Prostate gland (tissue), 1 donor: Measurements from ENCODE around the gene MAP1B.

Experiments
- POLR2A ChIP-seq: fragments of 450-650 bp; IDR thresholded peaks from one replicate; pipeline ENCODE4 v1.6.1; 2016; ENCODE audit warnings: antibody characterized with exemption, mild to moderate bottlenecking
- POLR2AphosphoS5 ChIP-seq: sonication (generic); formaldehyde crosslinking; IDR thresholded peaks from one replicate; pipeline ENCODE4 v1.6.1; 2017; ENCODE audit warnings: antibody characterized with exemption

DNA sequence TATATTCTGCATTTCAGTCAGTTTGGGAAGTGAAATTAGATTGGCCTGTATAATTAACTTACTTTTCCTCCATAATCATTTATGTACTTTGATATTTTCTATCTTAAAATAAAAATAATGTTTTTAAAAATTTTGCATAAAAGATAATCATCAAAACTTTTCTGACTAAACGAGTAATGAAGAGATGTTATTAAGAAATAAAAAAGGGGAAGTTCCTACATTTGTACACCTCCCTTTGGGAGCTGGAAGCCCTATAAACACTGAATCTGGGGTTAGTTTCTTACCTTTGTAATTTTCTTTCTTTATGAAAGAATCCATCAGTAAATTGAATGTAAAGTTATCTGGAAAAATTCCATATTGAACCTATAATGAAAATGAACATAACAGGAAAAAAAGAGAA, 126.6 kb downstream of the MAP1B start:
- TF ChIP-seq POLR2AphosphoS5, result no peak
- no peak for TF ChIP-seq POLR2A
